ENCODE data around the gene C3orf49.

C3orf49 gene

GRCh38 chr3:63800097-63800496 lies 19.0 kb upstream of the C3orf49 start:
- no peak for TF ChIP-seq CTCF (IDR thresholded peaks at IDR 0.05; ENCODE audit: low read depth, low read length)
- no peak overlapping the region for H3K4me3 ChIP-seq (ENCODE audit: low read depth, low read length)
- in situ Hi-C loops (cut with HindIII; ENCODE audit: low sequenced_read_pairs): no loop called here
- DNase-seq (ENCODE audit: low read depth, low spot score): no peak

- no peak for DNase-seq (ENCODE audit: low read depth, low spot score)
- in situ Hi-C loops (cut with HindIII; ENCODE audit: low sequenced_read_pairs): no loop called here
- no peak overlapping the region for H3K4me3 ChIP-seq (ENCODE audit: low read depth, low read length)
- TF ChIP-seq CTCF (IDR thresholded peaks at IDR 0.05; ENCODE audit: low read depth, low read length): no peak
Observed at GRCh38 chr3:63803911-63804310, 15.2 kb upstream of the C3orf49 start.

- in situ Hi-C loops (cut with HindIII; ENCODE audit: low sequenced_read_pairs): no loop called here
- H3K4me3 ChIP-seq (ENCODE audit: low read depth, low read length): no peak overlapping the region
- no peak for TF ChIP-seq CTCF (IDR thresholded peaks at IDR 0.05; ENCODE audit: low read depth, low read length)
- no peak for DNase-seq (ENCODE audit: low read depth, low spot score)
Observed at GRCh38 chr3:63807961-63808565, 11.0 kb upstream of the C3orf49 start.

GRCh38 chr3:63808633-63809032 lies 10.5 kb upstream of the C3orf49 start:
- DNase-seq (ENCODE audit: low read depth, low spot score): no peak
- no peak for TF ChIP-seq CTCF (IDR thresholded peaks at IDR 0.05; ENCODE audit: low read depth, low read length)
- in situ Hi-C loops (cut with HindIII; ENCODE audit: low sequenced_read_pairs): no loop called here
- H3K4me3 ChIP-seq (ENCODE audit: low read depth, low read length): no peak overlapping the region

- TF ChIP-seq CTCF (IDR thresholded peaks at IDR 0.05; ENCODE audit: low read depth, low read length): no peak
- in situ Hi-C loops (cut with HindIII; ENCODE audit: low sequenced_read_pairs): no loop called here
- H3K4me3 ChIP-seq (ENCODE audit: low read depth, low read length): no peak overlapping the region
- DNase-seq (ENCODE audit: low read depth, low spot score): peak; percentile 52
Observed at GRCh38 chr3:63809607-63810006, 9.5 kb upstream of the C3orf49 start.

- no peak overlapping the region for H3K4me3 ChIP-seq (ENCODE audit: low read depth, low read length)
- DNase-seq (ENCODE audit: low read depth, low spot score): peak; percentile 27
- in situ Hi-C loops (cut with HindIII; ENCODE audit: low sequenced_read_pairs): no loop called here
- no peak for TF ChIP-seq CTCF (IDR thresholded peaks at IDR 0.05; ENCODE audit: low read depth, low read length)
Observed at GRCh38 chr3:63814237-63814636, 4.9 kb upstream of the C3orf49 start.

- in situ Hi-C loops (cut with HindIII; ENCODE audit: low sequenced_read_pairs): no loop called here
- H3K4me3 ChIP-seq (ENCODE audit: low read depth, low read length): no peak overlapping the region
- DNase-seq (ENCODE audit: low read depth, low spot score): no peak
- no peak for TF ChIP-seq CTCF (IDR thresholded peaks at IDR 0.05; ENCODE audit: low read depth, low read length)
Observed at GRCh38 chr3:63817225-63817624, 1.9 kb upstream of the C3orf49 start.
